Measurements from ENCODE around the gene PLCG2. TPM values are rescaled to one million over a fixed set of nuclear protein-coding genes. Genes with fewer than 3 reads are reported as not detected.
"Not testable (repeated sequence)": the region's sequence is repeated elsewhere in the genome, so short reads cannot be mapped to it uniquely, and the experiment has no call there.

Gene PLCG2
- total RNA-seq, 1 experiment from 2014 or later = 0.08 TPM

- Histone ChIP-seq H3K36me3 (no peaks in the 10 kb centered on the region), H3K4me3 (no peak overlapping the region), H3K27me3 (replicated peaks) (no peaks in the 10 kb centered on the region; the same call in 1 of the 2 replicates), H3K4me1 (replicated peaks) (no peaks in the 10 kb centered on the region), H3K9me3 (replicated peaks) (no peaks in the 10 kb centered on the region), H3K27ac (no peak overlapping the region)
- DNase-seq (ENCODE audit: low read depth in 1 of 2, low spot score in 2 of 2) = no peak
Observed at GRCh38 chr16:81863630-81864352, 84.7 kb downstream of the PLCG2 start.

GRCh38 chr16:81864646-81865382, 85.7 kb downstream of the PLCG2 start:
- H3K9me3 ChIP-seq (replicated peaks) = no peaks in the 10 kb centered on the region
- no peak overlapping the region for H3K27ac ChIP-seq
- DNase-seq (ENCODE audit: low read depth in 1 of 2, low spot score in 2 of 2) = no peak
- H3K27me3 ChIP-seq (replicated peaks) = no peaks in the 10 kb centered on the region; the same call in 1 of the 2 replicates
- H3K4me1 ChIP-seq (replicated peaks) = no peaks in the 10 kb centered on the region
- H3K4me3 ChIP-seq = no peak overlapping the region
- H3K36me3 ChIP-seq = no peaks in the 10 kb centered on the region

GRCh38 chr16:81866820-81867440, 87.8 kb downstream of the PLCG2 start:
- Histone ChIP-seq H3K4me3 (no peak overlapping the region), H3K9me3 (replicated peaks) (no peaks in the 10 kb centered on the region), H3K36me3 (no peaks in the 10 kb centered on the region), H3K4me1 (replicated peaks) (no peaks in the 10 kb centered on the region), H3K27ac (no peak overlapping the region), H3K27me3 (replicated peaks) (0 out of 2 replicates have a peak, but pooled peaks cover 9% of the 10 kb centered on the region)
- no peak for DNase-seq (ENCODE audit: low read depth in 1 of 2, low spot score in 2 of 2)

- Histone ChIP-seq H3K4me3 (no peak overlapping the region), H3K9me3 (replicated peaks) (no peaks in the 10 kb centered on the region), H3K27ac (no peak overlapping the region), H3K27me3 (replicated peaks) (0 out of 2 replicates have a peak, but pooled peaks cover 9% of the 10 kb centered on the region), H3K36me3 (no peaks in the 10 kb centered on the region), H3K4me1 (replicated peaks) (no peaks in the 10 kb centered on the region)
- no peak for DNase-seq (ENCODE audit: low read depth in 1 of 2, low spot score in 2 of 2)
Observed at GRCh38 chr16:81868057-81868748, 89.1 kb downstream of the PLCG2 start.

- no peak overlapping the region for H3K27ac ChIP-seq
- no peak for DNase-seq (ENCODE audit: low read depth in 1 of 2, low spot score in 2 of 2)
- H3K27me3 ChIP-seq (replicated peaks) = 0 out of 2 replicates have a peak, but pooled peaks cover 9% of the 10 kb centered on the region
- no peak overlapping the region for H3K4me3 ChIP-seq
- H3K36me3 ChIP-seq = no peaks in the 10 kb centered on the region
- no peaks in the 10 kb centered on the region for H3K4me1 ChIP-seq (replicated peaks)
- H3K9me3 ChIP-seq (replicated peaks) = no peaks in the 10 kb centered on the region
Observed at GRCh38 chr16:81869326-81869725, 90.2 kb downstream of the PLCG2 start.

- Histone ChIP-seq H3K36me3 (no peaks in the 10 kb centered on the region), H3K27ac (no peak overlapping the region), H3K27me3 (replicated peaks) (0 out of 2 replicates have a peak, but pooled peaks cover 9% of the 10 kb centered on the region), H3K4me1 (replicated peaks) (no peaks in the 10 kb centered on the region), H3K4me3 (no peak overlapping the region), H3K9me3 (replicated peaks) (no peaks in the 10 kb centered on the region)
- DNase-seq (ENCODE audit: low read depth in 1 of 2, low spot score in 2 of 2) = no peak
Observed at GRCh38 chr16:81873206-81873605, 94.1 kb downstream of the PLCG2 start.

GRCh38 chr16:81873843-81874752, 95.0 kb downstream of the PLCG2 start:
- no peaks in the 10 kb centered on the region for H3K36me3 ChIP-seq
- no peaks in the 10 kb centered on the region for H3K9me3 ChIP-seq (replicated peaks)
- no peak overlapping the region for H3K4me3 ChIP-seq
- H3K4me1 ChIP-seq (replicated peaks) = no peaks in the 10 kb centered on the region
- no peak overlapping the region for H3K27ac ChIP-seq
- peak in 1 of 2 experiments; percentile 7 for DNase-seq (ENCODE audit: low read depth in 1 of 2, low spot score in 2 of 2)
- 0 out of 2 replicates have a peak, but pooled peaks cover 9% of the 10 kb centered on the region for H3K27me3 ChIP-seq (replicated peaks)

- no peaks in the 10 kb centered on the region for H3K36me3 ChIP-seq
- DNase-seq (ENCODE audit: low read depth in 1 of 2, low spot score in 2 of 2) = no peak
- H3K9me3 ChIP-seq (replicated peaks) = no peaks in the 10 kb centered on the region
- H3K4me1 ChIP-seq (replicated peaks) = no peaks in the 10 kb centered on the region
- 0 out of 2 replicates have a peak, but pooled peaks cover 6% of the 10 kb centered on the region for H3K27me3 ChIP-seq (replicated peaks)
- H3K4me3 ChIP-seq = no peak overlapping the region
- H3K27ac ChIP-seq = no peak overlapping the region
Observed at GRCh38 chr16:81875461-81875860, 96.4 kb downstream of the PLCG2 start.

- Histone ChIP-seq H3K36me3 (no peaks in the 10 kb centered on the region), H3K27me3 (replicated peaks) (no peaks in the 10 kb centered on the region), H3K4me1 (replicated peaks) (no peaks in the 10 kb centered on the region), H3K4me3 (no peak overlapping the region), H3K27ac (no peak overlapping the region), H3K9me3 (replicated peaks) (no peaks in the 10 kb centered on the region)
- no peak for DNase-seq (ENCODE audit: low read depth in 1 of 2, low spot score in 2 of 2)
Observed at GRCh38 chr16:81876273-81876900, 97.3 kb downstream of the PLCG2 start.

- not testable (repeated sequence) for H3K4me1 ChIP-seq (replicated peaks); H3K9me3 ChIP-seq (replicated peaks); H3K27me3 ChIP-seq (replicated peaks); H3K4me3 ChIP-seq; H3K36me3 ChIP-seq; H3K27ac ChIP-seq; DNase-seq (ENCODE audit: low read depth in 1 of 2, low spot score in 2 of 2)
Observed at GRCh38 chr16:81877490-81877889, 98.4 kb downstream of the PLCG2 start.

GRCh38 chr16:81878529-81878928, 99.4 kb downstream of the PLCG2 start:
- Histone ChIP-seq H3K4me3 (no peak overlapping the region), H3K27ac (no peak overlapping the region), H3K27me3 (replicated peaks) (no peaks in the 10 kb centered on the region), H3K9me3 (replicated peaks) (no peaks in the 10 kb centered on the region), H3K4me1 (replicated peaks) (no peaks in the 10 kb centered on the region), H3K36me3 (no peaks in the 10 kb centered on the region)
- DNase-seq (ENCODE audit: low read depth in 1 of 2, low spot score in 2 of 2) = no peak

GRCh38 chr16:81879625-81880024, 100.5 kb downstream of the PLCG2 start:
- H3K27ac ChIP-seq = no peak overlapping the region
- no peaks in the 10 kb centered on the region for H3K36me3 ChIP-seq
- H3K9me3 ChIP-seq (replicated peaks) = no peaks in the 10 kb centered on the region
- DNase-seq (ENCODE audit: low read depth in 1 of 2, low spot score in 2 of 2) = no peak
- H3K27me3 ChIP-seq (replicated peaks) = no peaks in the 10 kb centered on the region
- no peak overlapping the region for H3K4me3 ChIP-seq
- H3K4me1 ChIP-seq (replicated peaks) = no peaks in the 10 kb centered on the region
